Measurements from ENCODE around the gene MS4A7. TPM values are rescaled to one million over a fixed set of nuclear protein-coding genes. Genes with fewer than 3 reads are reported as not detected.

Gene MS4A7
- total RNA-seq, 2 experiments from 2014 or later, result 0.54 to 2.4 TPM

DNA sequence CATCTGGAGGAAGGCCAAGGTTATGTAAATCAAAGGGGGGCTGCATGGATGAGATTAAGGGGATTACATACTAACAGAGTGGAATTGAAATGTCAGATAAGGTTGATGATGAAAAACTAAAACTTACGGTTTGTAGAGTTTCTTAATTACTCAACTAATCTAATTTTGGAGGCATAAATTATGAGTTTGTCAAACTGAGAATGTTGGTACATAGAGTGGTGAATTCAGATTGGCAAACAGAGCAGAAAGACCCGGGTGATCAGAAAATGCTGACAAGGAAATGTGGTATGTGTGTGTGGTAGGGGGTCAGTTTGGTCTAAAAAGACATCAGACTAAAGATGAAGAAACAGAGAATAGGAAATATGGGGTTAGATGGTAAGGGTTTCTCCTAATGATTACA lies 40.3 kb upstream of the MS4A7 start:
- intact Hi-C loops (cut with micrococcal nuclease; ENCODE audit: unreplicated experiment), result no loop called here
- Histone ChIP-seq H3K36me3 (ENCODE audit: insufficient read depth, low read length) (no peaks in the 10 kb centered on the region), H3K4me3 (ENCODE audit: low read depth, low read length, poor library complexity, severe bottlenecking) (no peak overlapping the region), H3K27ac (ENCODE audit: low read depth, low read length, poor library complexity, severe bottlenecking) (no peak overlapping the region), H2AFZ (ENCODE audit: low read length) (no peak overlapping the region), H3K4me2 (ENCODE audit: low read length) (no peak overlapping the region), H3K4me1 (ENCODE audit: insufficient read depth, low read length, poor library complexity, severe bottlenecking) (no peaks in the 10 kb centered on the region), H3K79me2 (ENCODE audit: insufficient read depth, low read depth, low read length) (no peaks in the 10 kb centered on the region), H4K20me1 (ENCODE audit: insufficient read depth, low read length) (no peaks in the 10 kb centered on the region), H3K9me3 (ENCODE audit: low read length) (no peaks in the 10 kb centered on the region), H3K9me2 (ENCODE audit: insufficient read depth, low read length) (no peaks in the 10 kb centered on the region)
- TF ChIP-seq EZH2phosphoT487 (IDR thresholded peaks at IDR 0.05; ENCODE audit: borderline replicate concordance, low read depth, low read length), result no peak
- TF ChIP-seq, protein P1, sequence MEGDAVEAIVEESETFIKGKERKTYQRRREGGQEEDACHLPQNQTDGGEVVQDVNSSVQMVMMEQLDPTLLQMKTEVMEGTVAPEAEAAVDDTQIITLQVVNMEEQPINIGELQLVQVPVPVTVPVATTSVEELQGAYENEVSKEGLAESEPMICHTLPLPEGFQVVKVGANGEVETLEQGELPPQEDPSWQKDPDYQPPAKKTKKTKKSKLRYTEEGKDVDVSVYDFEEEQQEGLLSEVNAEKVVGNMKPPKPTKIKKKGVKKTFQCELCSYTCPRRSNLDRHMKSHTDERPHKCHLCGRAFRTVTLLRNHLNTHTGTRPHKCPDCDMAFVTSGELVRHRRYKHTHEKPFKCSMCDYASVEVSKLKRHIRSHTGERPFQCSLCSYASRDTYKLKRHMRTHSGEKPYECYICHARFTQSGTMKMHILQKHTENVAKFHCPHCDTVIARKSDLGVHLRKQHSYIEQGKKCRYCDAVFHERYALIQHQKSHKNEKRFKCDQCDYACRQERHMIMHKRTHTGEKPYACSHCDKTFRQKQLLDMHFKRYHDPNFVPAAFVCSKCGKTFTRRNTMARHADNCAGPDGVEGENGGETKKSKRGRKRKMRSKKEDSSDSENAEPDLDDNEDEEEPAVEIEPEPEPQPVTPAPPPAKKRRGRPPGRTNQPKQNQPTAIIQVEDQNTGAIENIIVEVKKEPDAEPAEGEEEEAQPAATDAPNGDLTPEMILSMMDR (conservative IDR thresholded peaks at IDR 0.05; ENCODE audit: low read length), result no peak
- no TSS peak for BruUV-seq (replicated peaks)
- ChIA-PET CTCF (ENCODE audit: unreplicated experiment) (no interaction called here), POLR2A (no interaction called here)
- DNase-seq (ENCODE audit: low spot score), result no peak

DNA sequence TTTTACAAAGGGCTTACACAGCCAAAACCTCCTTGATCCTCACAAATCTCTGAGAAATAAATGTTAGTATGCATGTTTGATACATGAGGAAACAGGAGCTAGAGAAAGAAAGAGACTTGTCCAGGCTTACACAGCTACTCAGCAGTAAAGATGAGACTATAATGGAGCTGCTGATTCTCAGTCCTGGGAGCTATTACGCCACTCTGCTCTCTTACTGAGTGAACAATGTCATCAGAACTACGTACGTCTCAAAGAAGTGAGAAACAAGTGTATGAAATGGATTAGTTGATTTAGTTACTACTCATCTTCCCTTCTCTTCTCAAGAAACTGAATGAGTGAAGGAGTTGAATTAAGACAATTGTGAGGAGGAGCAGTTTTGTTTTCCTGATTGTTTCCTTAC lies 39.0 kb upstream of the MS4A7 start:
- BruUV-seq (replicated peaks), result no TSS peak
- H4K20me1 ChIP-seq (ENCODE audit: insufficient read depth, low read length), result no peaks in the 10 kb centered on the region
- ChIA-PET POLR2A (no interaction called here), CTCF (ENCODE audit: unreplicated experiment) (no interaction called here)
- H3K4me1 ChIP-seq (ENCODE audit: insufficient read depth, low read length, poor library complexity, severe bottlenecking), result no peaks in the 10 kb centered on the region
- no peaks in the 10 kb centered on the region for H3K79me2 ChIP-seq (ENCODE audit: insufficient read depth, low read depth, low read length)
- TF ChIP-seq EZH2phosphoT487 (IDR thresholded peaks at IDR 0.05; ENCODE audit: borderline replicate concordance, low read depth, low read length), result no peak
- TF ChIP-seq, protein P1 (conservative IDR thresholded peaks at IDR 0.05; ENCODE audit: low read length), result no peak
- H2AFZ ChIP-seq (ENCODE audit: low read length), result no peak overlapping the region
- H3K4me2 ChIP-seq (ENCODE audit: low read length), result no peak overlapping the region
- no peak overlapping the region for H3K27ac ChIP-seq (ENCODE audit: low read depth, low read length, poor library complexity, severe bottlenecking)
- no peaks in the 10 kb centered on the region for H3K9me3 ChIP-seq (ENCODE audit: low read length)
- DNase-seq (ENCODE audit: low spot score), result no peak
- no peaks in the 10 kb centered on the region for H3K9me2 ChIP-seq (ENCODE audit: insufficient read depth, low read length)
- no peaks in the 10 kb centered on the region for H3K36me3 ChIP-seq (ENCODE audit: insufficient read depth, low read length)
- intact Hi-C loops (cut with micrococcal nuclease; ENCODE audit: unreplicated experiment), result no loop called here
- H3K4me3 ChIP-seq (ENCODE audit: low read depth, low read length, poor library complexity, severe bottlenecking), result no peak overlapping the region

DNA sequence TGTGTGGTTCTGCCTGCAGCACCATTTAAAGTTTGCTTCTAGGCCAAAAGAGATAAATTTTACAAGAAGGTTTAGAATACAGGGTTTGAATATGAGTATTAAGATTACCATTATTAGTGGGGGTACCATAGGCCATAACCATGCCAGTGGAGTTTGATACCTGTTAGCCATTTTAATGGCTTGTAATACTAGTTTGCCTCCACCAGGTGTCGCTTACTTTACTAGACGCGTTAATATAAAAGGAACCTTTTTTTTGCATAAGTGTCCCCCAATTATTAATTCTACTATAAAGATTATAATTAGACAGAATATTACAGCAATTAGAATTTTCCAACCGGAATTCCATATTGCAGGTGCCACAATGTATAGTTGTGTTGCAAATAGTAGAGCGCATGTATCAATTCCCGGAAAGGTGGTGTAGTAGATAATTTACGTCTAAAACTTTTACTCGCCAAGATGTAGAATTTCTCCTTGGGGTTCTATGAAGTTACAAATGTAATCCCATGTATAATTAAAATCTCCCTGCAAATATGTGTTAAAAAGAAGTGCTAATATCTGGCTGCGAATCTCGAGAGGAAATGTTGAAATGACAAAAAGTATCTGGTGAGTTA lies 35.1 kb upstream of the MS4A7 start:
- no peak for TF ChIP-seq EZH2phosphoT487 (IDR thresholded peaks at IDR 0.05; ENCODE audit: borderline replicate concordance, low read depth, low read length)
- TF ChIP-seq, protein P1 (conservative IDR thresholded peaks at IDR 0.05; ENCODE audit: low read length), result peak; percentile 92
- Histone ChIP-seq H3K36me3 (ENCODE audit: insufficient read depth, low read length) (no peaks in the 10 kb centered on the region), H3K4me1 (ENCODE audit: insufficient read depth, low read length, poor library complexity, severe bottlenecking) (peaks cover 8% of the 10 kb centered on the region), H3K9me2 (ENCODE audit: insufficient read depth, low read length) (no peaks in the 10 kb centered on the region), H4K20me1 (ENCODE audit: insufficient read depth, low read length) (no peaks in the 10 kb centered on the region), H3K9me3 (ENCODE audit: low read length) (no peaks in the 10 kb centered on the region), H3K4me2 (ENCODE audit: low read length) (no peak overlapping the region), H3K4me3 (ENCODE audit: low read depth, low read length, poor library complexity, severe bottlenecking) (no peak overlapping the region), H3K79me2 (ENCODE audit: insufficient read depth, low read depth, low read length) (no peaks in the 10 kb centered on the region), H3K27ac (ENCODE audit: low read depth, low read length, poor library complexity, severe bottlenecking) (no peak overlapping the region), H2AFZ (ENCODE audit: low read length) (no peak overlapping the region)
- BruUV-seq (replicated peaks), result no TSS peak
- intact Hi-C loops (cut with micrococcal nuclease; ENCODE audit: unreplicated experiment), result loop anchor here (10.0 kb wide), 1 partner anchor 412 kb away; the partner anchor contains the start of gene MS4A15
- DNase-seq (ENCODE audit: low spot score), result peak; percentile 61
- ChIA-PET CTCF (ENCODE audit: unreplicated experiment) (no interaction called here), POLR2A (interaction anchor here (0.8 kb wide), 1 partner anchor 146 kb away, joined by 3 read pairs; no protein-coding TSS in a partner anchor)

All from OCI-LY7 (cell line).